Left cardiac atrium (tissue), 4 donors: ENCODE measurements around the gene KCNT2. TPM values are rescaled to one million over a fixed set of nuclear protein-coding genes. Genes with fewer than 3 reads are reported as not detected.

Source experiments
- ATAC-seq, 2 donors: fragments of 200-7000 bp; cut with Tn5 transposase; one replicate each; pipeline ENCODE4 v1.9.1; 2020; ENCODE audit warnings: mild to moderate bottlenecking in 2 of 2, moderate library complexity in 2 of 2
- DNase-seq: peaks from one replicate; pipeline ENCODE4 v3.0.0-alpha.2; 2020
- intact Hi-C, 2 donors: fragments of 100-400 bp; cut with DNase I; formaldehyde crosslinking; loops; one replicate each; pipeline versions ENCODE4 v1.14.1 to v1.15.1; 2022 to 2023
- total RNA-seq, 2 donors: library from RNA; stranded (reverse); fragmentation: NEBNext Ultra II Directional; extraction: Animal tissue kit (Norgen Biotek cat#: 25700); gene quantifications; one replicate each; pipeline ENCODE4 v1.2.1, GENCODE V29; 2021
- donor health status: DM: no; HTN: yes; CAD: no.
- donor health status: DM: no; HTN: yes; CAD: no; lungs with severe emphysema.
- donor health status: DM: yes; HTN: yes; CAD: no.
- donor health status: Dilated cardiomyopathy.

KCNT2 gene
- total RNA-seq, 2 donors from 2014 or later: 3.8 to 7.3 TPM

DNA sequence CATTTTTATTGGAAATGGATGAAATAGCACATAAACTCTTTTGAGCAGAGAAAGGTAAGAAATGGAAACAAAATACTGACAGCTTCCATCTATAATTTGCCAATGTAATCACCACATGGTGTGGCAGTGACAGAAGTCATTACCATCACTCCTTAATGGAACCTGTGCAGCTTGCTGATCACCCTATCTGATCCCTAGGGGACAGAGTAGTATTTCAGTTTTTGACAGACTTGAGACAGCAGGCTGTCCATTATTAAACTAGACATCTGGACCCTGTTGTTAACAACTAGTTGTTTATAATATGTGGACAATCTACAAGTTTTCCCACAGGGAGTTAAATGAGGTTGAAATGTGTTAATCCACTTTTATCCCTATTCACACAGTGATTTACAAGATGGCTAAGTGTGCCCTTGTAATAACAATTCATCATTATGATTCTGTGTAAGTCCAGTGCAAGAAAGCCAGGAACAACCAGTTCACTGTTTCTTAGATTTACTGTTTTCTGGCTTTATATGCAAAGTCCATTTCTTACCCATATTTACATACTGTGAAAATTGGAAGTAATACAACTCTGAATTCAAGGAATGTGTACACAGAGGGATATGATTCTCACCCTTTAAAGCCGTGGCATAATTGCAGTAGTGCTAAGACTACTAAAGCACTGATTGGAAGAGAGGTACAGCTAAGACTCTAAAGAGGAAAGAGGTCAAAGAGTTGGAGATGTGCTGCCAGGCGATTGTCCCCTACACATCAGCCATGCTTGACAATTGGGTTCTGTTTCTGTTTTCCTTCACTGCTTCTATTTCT is 9.1 kb downstream of the KCNT2 start:
- no peak for DNase-seq
- ATAC-seq: no peak
- intact Hi-C loops: no loop called here

DNA sequence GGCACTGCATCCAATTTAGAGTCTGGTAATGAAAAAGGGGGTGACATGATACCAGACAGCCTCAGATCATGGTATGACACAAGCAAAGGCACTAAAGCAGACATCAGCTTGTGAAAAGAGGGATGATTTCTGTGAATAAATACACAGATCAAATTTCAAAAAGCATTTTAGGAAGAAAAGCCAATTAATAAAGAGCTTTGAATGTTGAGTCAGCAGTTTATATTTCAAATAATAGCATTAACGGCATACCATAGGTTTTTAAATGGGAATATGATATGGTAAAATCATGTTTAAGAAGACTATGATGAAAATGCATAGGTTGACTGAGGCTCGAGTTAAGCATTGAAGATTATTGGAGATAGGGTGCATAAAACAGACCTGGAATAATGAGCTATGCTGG is 13.5 kb downstream of the KCNT2 start:
- DNase-seq: no peak
- intact Hi-C loops: no loop called here
- no peak for ATAC-seq

DNA sequence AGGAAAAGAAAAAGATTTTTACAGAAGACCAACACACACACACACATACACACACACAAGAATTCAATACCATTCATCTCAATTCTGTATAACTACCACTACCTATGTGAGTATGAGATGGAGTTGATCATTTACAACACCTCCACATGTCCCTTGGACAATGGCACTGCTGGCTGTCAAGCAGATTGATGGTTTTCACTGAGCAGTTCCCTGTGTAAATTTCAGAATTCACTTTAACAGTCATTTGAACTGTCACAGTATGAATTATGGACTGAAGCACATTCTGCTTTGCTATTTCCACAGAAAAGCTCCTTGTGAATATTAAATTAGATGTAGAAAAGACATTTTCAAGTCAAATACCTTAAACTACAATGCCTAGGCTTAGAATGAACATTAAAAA is 14.3 kb downstream of the KCNT2 start:
- DNase-seq (no peak), ATAC-seq (no peak)
- intact Hi-C loops: no loop called here

DNA sequence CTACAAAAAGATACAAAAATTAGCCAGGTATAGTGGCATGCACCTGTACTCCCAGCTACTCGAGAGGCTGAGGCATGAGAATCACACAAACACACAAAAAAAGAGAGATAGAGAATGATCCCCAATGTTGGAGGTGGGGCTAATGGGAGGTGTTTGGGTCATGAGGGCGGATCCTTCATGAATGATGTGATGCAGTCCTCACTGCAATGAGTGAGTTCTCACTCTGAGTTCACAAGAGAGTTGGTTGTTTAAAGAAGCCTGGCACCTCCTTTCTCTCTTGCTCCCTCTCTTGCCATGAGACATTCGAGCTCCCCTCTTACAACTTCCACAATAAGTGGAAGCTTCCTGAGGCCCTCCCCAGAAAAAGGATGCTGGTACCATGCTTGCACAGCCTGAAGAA is 17.3 kb downstream of the KCNT2 start:
- no peak for ATAC-seq
- intact Hi-C loops: no loop called here
- no peak for DNase-seq

DNA sequence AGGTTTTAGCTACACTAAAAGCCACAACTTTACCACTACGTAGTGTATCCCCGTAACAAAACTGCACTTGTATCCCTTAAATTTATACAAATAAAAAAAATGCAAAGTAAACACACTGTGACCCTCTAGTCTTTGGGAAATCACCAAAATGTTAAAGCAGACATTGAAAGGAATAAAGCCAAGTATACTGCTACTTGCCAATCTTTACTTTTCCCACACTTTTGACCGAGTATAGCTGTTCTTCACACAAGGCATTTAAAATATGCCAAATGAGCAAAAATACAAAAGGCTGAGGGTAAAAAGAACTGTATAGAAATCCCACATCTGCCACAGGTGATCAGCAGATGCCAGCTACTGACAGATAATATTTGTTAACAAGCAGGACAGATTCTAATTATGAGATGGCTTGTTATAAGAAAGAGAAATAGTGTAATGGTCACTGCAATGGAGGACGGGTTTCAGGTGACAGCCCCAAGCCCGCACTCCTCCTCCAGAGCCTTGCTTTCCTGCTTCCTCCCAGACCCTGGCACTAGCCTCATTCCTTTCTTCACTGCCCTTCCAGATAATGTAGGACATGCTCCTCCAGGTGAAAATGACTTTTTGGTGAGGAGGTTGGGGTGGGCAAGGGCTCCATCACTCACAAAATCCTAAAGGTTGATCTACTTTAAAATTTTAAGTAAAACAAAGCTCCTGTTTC is 18.1 kb downstream of the KCNT2 start:
- DNase-seq (no peak), ATAC-seq (no peak)
- intact Hi-C loops: no loop called here

DNA sequence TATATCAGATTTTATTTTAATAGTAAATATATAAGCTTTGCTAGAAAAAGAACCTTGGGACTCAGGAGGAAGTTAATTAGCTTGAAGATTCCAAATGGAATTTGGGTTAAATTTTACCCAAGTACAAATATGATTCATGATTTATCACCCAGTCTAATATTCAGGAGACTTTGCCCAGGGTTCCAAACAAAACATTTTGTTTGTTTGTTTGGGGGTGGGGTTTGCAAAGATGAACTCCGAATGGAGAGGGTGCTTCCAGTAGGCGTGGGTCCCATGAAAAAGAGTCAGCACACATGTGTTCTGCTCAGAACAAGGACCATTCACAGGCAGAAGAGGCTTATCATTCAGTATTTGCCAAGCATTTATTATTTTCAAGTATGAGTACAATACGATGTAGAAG is 23.5 kb downstream of the KCNT2 start:
- intact Hi-C loops: no loop called here
- no peak for DNase-seq
- no peak for ATAC-seq

DNA sequence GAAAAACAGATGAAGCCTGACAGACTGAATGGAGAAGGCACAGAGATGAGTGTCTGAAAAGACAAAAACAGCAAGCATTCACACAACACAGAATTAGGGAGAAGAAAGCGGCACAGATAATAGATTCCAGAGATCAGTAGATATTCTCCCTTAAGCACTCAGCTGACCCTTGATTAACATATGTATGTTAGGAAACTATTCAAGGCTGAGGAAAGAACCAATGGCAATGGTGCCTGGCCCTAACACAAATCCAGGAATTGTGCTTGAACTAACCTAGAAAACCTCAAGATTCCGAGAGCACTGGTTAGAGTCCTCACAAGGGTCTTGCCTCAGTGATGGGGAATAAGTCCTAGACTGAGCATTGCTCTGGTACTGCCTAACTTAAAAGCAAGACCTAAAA is 30.9 kb downstream of the KCNT2 start:
- ATAC-seq (no peak), DNase-seq (no peak)
- intact Hi-C loops: no loop called here

DNA sequence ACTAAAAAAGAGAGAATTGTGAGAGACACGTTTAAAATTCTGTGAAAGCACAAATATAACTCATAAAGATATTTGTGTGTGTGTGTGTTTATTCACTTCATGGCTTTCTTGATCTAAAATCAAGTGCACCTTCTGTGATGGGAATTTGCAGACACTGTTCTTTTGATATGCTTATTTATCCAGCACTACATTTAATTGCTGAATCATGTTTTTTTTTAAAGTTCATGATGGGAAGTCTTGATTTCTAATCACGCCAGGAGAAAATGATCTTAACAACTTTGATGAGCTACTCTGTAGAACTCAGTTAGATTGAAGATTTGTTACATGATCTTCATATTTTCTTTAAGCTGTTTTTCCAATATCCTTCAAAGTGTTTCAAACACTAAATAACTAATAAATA is 35.0 kb downstream of the KCNT2 start:
- no peak for ATAC-seq
- intact Hi-C loops: no loop called here
- DNase-seq: no peak

DNA sequence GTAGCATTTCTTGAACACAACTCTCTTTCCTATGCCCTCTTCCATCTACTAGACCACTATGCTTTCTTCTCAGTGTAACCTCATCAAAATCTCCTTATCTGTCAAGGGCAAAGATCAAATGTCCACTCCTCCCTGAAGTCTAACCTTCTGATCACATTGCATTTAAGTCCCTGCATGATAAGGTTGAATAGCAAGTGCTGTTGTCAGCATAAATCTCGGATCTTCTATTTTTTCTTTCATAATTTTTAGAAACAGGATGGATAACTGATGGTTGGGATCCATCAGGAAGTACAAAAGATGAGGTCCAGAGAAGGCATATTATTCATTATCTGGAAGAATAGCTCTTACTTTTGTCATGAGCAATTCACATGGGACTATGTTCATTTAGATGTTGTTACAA is 41.0 kb downstream of the KCNT2 start:
- no peak for ATAC-seq

DNA sequence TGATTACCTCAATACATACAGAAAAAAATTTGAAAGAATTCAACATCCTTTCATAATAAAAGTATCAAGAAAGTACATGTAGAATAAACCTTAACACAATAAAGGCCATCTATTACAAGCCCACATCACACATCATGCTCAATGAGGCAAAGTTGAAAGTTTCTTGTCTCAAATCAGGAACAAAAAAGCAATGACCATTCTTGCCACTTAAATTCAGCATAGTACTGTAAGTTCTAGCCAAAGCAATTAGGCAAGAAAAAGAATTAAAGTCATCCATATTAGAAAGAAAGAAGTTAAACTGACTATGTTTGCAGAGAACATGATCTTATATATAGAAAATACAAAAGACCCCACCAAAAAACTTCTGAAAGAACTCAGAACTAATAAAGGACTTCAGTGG is 44.5 kb downstream of the KCNT2 start:
- no peak for DNase-seq
- intact Hi-C loops: no loop called here

More for the DNA sequence above, 41.0 kb downstream of the KCNT2 start:
- DNase-seq: no peak
- intact Hi-C loops: no loop called here

DNA sequence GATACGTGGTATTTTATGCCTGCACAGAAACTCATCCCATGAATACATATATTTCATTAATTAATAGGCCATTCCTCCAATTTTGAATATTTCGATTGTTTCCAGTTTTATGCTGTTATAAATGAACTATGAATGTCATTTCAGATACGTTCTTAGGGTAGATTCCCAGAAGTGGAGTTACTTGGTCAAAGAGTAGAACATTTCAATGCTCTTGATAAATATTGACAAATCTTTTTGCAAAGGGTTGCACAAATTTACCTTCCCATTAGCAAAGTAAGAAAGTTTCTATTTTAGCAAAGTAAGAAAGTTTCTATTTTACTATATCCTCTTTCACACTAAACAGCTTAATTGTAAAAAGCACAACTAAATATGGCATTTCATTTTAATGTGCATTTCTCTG is 48.9 kb downstream of the KCNT2 start:
- DNase-seq: no peak
- no peak for ATAC-seq
- intact Hi-C loops: no loop called here

More for the DNA sequence above, 44.5 kb downstream of the KCNT2 start:
- no peak for ATAC-seq

DNA sequence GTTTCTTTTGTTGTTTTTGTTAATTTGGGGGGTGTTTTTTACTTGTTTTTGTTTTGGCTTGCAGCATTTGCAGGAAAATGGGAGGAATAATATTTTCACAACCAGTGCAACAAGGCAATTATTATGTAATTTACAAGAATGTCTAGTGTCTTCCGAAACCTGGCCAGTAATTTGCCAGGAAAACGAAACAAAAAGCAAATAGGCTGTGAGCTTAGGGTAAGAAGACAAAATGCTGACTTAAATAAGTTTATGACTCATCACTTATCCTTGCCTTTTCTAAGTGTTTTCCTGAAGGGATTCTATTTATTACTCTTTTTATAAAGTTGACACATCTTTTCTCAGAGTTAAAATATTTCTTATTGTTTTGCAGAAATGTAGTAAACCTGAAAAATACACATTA is 49.8 kb downstream of the KCNT2 start:
- intact Hi-C loops: no loop called here
- peak; percentile 78 to 91 for ATAC-seq
- DNase-seq: no peak

DNA sequence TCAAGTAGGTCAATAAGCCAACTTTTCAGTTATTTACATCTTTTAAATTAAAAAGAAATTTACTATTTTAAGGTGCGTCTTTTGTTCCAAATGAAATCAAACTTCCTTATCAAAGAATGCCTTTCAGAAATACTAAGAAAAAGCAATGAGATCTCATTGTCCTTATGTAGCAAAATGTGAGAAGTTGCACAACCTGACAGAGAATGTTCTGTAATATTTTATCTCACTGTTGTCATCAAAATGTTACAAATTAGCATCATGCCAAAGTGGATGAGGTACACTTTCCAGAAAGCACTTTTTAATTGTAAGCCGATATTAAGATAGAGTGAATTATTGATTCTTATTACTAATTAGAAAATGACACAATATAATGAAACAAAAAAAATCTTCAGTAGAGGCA is 50.4 kb downstream of the KCNT2 start:
- ATAC-seq (peak; percentile 15 to 75), DNase-seq (no peak)
- intact Hi-C loops: no loop called here

DNA sequence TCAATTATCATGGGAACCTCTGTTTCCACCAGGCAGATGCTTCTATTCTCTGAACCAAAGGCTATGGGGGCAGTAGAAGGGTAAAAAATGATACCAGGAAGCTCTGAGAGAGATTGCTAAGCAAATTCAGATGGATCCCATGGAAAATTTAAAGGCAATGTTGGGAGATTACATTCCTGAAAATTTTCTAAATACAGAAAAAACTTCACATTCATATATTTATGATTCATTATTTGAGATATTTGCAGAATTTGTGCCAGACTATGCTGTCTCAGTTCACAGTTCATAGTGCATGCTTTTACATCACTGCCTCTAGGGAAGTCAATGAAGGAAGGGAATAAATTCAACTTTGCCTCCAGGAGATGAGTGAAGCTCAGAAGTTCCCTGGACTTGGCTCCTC is 57.5 kb downstream of the KCNT2 start:
- ATAC-seq (no peak), DNase-seq (no peak)
- intact Hi-C loops: no loop called here

DNA sequence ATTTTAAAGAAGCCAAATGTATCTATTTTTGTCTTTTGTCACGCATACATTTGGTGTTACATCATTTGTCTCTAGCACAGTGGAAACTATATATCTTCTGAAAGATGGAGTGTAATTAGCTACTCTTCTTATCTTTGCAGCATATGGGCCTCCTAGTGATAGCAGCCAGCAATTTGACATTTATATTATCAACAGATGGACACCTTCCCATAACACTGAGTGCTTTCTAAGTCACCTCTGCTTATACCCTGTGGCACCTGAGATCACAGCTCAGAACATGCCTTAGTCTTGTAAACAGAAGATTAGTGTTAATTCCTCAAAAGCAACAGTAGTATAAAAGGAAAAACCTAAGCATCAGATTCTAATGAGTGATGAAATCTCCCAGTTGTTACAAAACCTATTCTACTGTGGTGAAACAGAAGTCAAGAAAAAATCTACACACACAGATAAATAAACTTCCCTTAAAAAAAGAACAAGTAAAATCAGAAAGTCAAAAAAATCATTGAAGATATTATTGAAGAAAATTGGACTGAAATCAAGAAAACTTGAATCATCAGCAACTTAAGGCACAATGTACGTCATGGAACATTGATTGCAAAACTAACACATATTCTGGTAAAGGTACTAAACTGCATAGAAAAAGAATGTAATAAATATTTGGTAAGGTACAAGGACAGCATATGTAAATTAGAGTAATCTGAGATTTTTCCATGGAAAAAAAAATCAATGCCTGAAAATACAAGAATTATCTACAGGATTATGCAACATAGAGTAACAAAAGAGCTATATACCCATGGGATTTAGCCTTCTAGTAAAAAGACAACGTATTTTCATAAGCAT is 61.7 kb downstream of the KCNT2 start:
- ATAC-seq: no peak
- intact Hi-C loops: no loop called here

DNA sequence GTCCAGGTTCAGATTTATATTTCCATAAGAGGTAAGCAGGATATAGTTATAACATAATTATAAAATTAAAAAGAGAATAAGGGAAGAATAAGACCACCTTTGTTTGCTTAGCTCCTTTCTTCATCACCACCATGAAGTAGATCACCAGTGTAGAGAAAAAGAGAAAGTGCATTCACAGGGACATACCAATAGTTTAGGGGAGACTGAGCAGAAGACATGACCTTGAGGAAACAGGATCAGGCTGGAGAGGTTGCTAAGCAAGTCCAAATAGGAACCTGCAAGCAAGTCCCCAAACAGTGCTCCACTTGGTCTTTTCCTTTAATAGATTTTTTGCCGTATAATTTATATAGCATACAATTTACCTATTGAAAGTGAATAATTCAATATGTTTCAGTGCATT is 63.0 kb downstream of the KCNT2 start:
- ATAC-seq (no peak), DNase-seq (no peak)
- intact Hi-C loops: no loop called here

More for the DNA sequence above, 61.7 kb downstream of the KCNT2 start:
- no peak for DNase-seq

DNA sequence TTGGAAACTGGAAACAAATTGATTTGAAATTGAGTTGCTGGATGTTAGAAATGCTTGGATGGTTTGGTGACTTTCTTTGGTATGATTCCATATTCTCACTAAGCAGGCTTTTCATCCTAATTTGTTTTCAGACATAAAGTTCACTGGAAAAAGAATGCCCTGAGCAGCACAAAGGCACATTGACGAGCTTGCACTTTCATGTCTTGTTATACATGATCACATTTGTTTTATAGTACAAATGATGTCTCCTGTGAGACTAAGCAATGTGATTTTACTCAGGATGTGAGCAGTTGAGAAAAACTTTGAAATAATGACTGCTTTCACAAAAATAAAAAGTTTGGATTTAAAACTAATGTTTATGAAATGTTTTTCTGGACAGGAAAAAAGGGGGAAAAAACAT is 63.6 kb downstream of the KCNT2 start:
- ATAC-seq (no peak), DNase-seq (no peak)
- intact Hi-C loops: no loop called here

DNA sequence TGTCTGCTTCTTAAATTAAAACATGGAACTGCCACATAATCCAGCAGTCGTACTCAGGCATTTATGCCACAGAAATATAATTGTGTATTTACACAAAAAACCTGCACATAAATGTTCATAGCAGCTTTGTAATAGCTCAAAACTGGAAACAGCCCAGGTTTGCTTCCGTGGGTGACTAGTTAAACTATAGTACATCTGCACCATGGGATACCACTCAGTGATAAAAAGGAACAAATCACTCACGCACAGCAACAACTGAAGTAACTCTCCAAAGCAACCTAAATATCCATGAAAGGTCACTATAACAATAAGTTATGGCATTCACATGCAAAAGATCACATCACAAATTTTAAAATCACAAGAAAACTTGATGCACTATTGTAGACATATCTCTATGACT is 64.4 kb downstream of the KCNT2 start:
- intact Hi-C loops: no loop called here
- ATAC-seq (no peak), DNase-seq (no peak)

DNA sequence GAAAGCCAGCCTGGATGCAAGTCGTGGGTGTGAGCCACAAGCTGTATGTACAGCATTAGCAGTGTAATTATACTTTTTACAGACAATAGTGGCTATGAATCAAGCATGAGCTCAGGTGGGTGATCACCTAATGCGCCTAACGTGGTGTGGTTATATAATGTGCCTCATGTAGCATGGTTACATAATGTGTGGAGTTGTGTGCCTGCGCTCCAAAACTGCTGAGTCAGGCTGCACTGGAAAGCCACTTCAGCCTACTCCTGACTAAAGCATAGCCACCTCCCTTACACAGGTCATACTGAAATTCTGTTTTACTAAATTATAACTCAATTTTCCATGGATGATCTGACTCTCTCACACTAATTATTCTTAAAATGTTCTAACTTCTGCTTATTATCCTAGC is 69.8 kb downstream of the KCNT2 start:
- ATAC-seq: no peak
- DNase-seq: no peak
- intact Hi-C loops: no loop called here

DNA sequence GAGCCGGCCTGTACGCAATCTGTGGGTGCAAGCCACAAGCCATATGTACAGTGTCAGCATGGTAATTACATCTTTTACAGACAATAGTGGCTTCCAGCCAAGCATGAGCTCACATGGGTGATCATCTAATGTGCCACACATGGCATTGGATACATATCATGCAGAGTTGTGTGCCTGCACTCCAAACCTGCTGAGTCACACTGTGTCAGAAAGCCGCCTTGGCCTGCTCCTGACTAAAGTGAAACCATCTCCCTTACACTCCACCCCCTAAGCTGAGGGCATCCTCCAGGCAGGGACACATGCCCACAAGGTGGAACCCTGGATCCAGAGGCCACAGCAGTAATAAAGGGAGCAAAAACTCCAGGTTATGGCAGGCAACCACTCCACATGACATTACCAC is 72.5 kb downstream of the KCNT2 start:
- DNase-seq (no peak), ATAC-seq (no peak)
- intact Hi-C loops: no loop called here
